Activated CD8-positive, alpha-beta memory T cell treated with anti-CD3 and anti-CD28 coated beads for 24 hours (primary cell): ENCODE results near the gene DNAJC4.
A peak's percentile ranks its signal among the peaks of the same experiment; 100 is the strongest.

Experiments
- DNase-seq: peaks from one replicate; pipeline ENCODE4 v3.0.0-alpha.2; 2020

The DNAJC4 gene

GRCh38 chr11:64261556-64262080 is 31.3 kb downstream of the DNAJC4 start:
- DNase-seq: no peak

DNA sequence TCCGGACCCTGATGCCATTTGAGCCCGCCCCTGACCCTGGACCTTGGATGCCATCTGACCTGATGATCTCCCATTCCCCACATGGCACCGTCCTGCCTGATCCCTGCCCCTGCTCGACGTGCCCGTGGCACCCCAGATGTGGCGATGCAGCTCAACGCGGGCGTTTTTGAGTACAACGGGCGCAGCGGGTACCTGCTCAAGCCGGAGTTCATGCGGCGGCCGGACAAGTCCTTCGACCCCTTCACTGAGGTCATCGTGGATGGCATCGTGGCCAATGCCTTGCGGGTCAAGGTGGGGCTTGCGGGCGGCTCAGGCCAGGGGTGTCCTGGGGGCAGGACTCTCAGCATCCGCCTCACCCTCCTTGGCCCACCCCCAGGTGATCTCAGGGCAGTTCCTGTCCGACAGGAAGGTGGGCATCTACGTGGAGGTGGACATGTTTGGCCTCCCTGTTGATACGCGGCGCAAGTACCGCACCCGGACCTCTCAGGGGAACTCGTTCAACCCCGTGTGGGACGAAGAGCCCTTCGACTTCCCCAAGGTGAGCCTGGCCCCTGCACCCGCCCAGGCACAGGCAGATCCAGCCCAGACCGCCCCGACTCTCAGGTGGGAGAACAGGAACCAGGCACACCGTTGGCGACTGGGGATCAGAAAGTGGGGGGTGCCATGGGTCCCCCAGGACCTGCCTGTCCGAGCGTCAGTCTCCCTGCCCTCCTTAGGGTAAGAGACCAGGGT is 32.1 kb downstream of the DNAJC4 start:
- no peak for DNase-seq

DNA sequence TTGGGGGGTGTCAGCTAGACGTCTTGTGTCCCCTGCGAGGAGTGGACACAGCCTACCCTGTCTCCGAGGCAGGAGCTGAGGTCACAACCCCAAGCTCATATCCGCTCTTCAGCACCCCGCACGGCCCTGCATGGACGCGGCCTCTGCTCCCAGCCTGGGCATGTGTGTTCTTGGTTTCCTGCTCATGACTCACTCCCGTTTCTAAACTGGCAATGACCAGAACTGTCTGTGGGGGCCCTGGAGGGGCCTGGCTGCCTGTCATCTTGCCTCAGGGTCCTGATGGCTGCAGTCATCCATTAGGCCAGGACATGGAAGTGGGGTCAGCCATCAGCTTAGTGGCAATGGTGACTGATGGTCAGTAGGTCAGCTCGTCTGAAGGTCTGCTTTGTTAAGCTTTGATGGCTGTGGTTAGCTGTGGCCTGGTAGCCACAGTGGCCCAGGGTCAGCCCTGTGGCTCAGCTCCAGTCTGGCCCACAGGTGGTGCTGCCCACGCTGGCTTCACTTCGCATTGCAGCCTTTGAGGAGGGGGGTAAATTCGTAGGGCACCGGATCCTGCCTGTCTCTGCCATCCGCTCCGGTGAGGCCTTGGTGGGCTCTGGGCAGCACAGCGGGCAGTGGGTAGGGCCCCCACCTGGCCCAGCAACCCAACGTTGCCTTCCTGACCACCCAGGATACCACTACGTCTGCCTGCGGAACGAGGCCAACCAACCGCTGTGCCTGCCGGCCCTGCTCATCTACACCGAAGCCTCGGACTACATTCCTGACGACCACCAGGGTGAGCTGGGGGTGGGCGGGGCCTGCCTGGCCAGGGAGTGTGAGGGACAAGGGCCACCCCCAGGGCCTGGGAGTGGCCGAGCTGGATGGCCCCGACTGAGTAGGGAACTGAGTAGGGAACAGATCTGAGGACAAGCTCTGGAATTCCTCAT is 32.9 kb downstream of the DNAJC4 start:
- no peak for DNase-seq

- DNase-seq: no peak
These were observed 33.6 kb downstream of the DNAJC4 start for GRCh38 chr11:64263947-64264317.

DNA sequence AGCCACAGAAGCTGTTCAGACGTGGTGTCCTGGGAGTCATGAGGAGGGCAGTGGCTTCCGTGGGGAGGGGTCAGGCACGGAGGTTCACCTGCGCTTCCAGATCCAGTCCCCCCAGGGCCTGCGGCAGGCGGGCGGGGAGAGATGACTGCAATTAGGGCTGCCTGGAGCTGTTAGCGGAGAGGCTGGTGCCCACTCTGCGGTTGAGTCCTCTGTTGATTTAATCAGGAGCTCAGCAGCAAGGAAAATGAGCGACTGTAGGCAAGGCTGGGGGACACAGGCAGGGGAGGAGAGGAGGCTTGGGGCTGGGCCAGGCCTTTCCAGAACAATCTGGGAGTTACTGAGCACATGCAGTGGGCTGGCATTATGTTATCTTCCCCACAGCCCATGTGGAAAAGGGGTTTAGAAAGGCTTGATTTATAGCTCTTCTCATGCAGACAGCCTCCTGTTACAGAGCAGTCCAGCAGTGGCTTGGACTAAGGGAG is 34.1 kb downstream of the DNAJC4 start:
- DNase-seq: no peak

- DNase-seq: no peak
These were observed 35.1 kb downstream of the DNAJC4 start for GRCh38 chr11:64265176-64266160.

- no peak for DNase-seq
These were observed 36.0 kb downstream of the DNAJC4 start for GRCh38 chr11:64266339-64266738.

GRCh38 chr11:64267207-64267945 is 37.0 kb downstream of the DNAJC4 start:
- DNase-seq: no peak

- no peak for DNase-seq
These were observed 37.9 kb downstream of the DNAJC4 start for GRCh38 chr11:64268025-64268892.

DNA sequence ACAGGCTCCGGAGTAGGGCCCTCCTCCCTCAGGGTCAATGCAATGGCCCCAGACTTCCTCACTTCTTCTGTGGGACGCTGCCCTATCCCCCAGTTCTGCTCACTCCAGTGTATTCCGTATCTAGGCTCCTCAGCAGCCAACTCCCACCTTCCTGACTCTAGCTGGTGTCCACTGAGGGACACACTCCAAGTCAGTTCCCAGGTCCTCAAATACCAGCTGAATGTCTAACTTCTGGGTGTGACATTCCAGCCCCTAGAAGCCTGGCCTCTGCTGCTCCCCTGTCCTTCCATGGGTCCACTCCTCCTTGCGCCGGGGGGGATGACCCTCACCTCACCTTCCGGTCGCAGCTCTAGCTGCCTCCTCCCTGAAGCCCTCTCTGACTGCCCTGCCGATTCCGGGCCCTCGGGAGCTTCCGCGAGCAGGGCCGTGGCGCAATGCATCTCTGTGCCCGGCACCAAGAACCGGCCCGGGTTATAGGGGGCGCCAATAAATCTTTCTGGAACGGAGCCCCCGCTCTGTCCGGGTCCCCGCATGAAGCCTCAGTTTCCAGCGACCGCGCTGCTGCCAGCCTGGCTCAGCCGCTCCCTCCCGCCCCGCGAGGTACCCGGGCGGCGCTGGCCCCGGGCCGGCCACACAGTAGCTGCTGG is 38.7 kb downstream of the DNAJC4 start:
- DNase-seq: no peak

DNA sequence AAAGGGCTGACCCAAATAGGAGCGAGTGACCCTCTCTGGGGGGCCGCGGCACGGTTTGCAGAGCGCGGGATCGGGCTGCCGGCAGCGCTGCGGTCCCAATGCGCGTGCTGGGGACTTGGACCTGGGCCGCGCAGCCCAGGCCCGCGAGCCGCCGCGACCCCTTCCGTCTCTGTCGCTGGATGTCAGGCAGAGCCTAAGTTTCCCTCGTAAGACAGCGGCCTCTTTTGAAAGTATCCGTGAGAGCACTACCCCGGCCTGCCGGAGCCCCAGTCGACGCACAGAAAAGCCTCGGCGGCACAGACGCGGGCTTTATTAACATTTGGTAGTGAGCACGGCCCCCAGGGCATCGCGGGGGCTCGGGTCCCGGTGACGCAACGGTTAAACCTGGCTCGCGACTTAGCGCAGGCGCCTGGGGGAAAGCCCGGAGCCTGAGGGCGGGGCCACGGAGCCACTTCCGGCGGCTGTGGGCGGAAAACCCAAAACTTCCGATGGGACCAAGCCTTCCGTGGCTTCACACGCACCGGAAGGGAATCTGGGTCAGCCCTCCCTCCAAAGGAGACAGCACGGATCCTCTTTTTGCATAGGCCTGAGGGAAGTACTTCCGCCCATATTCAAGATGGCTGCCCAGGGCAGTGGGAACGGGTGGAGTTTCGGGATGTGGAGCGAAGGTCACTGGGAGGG is 39.3 kb downstream of the DNAJC4 start:
- DNase-seq: peak; percentile 99

GRCh38 chr11:64275031-64275800 is 44.9 kb downstream of the DNAJC4 start:
- DNase-seq: no peak

GRCh38 chr11:64275841-64276240 is 45.5 kb downstream of the DNAJC4 start:
- DNase-seq: no peak

DNA sequence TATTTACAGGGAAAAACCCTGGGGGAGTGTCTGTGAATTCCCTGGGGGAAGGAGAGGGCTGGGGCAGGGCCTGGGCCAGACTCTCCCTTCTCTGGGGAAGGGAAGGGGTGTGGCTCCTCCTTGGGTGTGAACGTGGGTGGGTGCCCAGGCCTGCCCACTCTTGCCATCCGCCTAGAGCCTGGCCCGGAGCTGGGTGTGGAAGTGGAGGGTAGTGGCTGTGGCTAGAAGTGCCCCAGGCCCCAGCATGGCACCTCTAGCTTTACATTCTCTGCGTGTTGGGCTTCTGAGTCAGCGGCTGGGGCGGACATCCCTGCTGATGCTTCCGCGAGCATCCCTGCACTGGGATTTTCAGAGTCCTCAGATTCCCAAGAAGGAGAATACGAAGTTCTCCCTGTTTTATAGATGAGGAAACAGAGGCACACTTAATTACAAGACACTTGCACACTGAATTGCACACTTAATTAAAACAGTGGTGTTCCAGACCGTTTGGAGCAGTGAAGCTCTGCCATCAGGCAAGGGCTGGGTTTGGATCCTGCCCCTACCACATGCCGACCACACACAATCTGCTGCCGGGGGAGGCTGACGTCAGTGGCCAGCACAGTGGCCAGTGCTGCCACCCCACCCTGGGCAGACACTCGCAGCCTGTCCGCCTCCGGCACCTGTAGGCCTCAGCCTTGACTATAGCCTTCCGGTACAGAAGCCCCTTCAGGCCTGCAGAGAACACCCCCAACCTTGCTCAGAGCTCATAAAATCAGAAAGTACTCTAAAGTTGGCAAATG is 46.5 kb downstream of the DNAJC4 start:
- DNase-seq: no peak

DNA sequence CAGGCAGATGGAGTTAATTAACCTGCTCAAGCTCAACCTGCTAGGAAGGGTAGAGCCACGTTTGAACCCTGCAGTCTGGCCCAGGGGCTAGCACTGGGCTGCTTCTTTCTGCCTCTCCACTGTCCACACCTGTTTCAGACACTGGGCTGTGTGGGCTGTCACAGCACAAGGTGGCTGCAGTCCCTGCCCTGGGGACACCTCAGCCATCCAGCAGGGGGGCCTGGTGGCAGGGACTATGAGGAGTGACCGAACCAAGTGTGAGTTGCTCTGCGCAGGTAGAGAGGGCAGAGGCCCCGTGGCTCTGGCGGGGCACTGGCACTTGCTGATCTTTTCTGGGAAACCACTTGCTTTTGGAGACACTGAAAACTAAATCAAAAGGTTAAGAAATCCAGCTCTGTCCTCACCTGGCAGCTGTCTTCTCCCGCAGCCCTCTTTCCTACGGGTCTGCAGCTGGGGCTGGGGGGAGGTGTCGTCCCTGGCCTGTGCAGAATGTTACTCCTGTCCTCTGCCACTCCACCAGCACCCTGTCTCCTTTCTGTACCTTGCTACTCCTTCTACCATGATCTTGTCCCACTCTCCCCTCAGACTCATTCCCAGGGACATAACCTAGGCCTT is 48.3 kb downstream of the DNAJC4 start:
- no peak for DNase-seq

DNA sequence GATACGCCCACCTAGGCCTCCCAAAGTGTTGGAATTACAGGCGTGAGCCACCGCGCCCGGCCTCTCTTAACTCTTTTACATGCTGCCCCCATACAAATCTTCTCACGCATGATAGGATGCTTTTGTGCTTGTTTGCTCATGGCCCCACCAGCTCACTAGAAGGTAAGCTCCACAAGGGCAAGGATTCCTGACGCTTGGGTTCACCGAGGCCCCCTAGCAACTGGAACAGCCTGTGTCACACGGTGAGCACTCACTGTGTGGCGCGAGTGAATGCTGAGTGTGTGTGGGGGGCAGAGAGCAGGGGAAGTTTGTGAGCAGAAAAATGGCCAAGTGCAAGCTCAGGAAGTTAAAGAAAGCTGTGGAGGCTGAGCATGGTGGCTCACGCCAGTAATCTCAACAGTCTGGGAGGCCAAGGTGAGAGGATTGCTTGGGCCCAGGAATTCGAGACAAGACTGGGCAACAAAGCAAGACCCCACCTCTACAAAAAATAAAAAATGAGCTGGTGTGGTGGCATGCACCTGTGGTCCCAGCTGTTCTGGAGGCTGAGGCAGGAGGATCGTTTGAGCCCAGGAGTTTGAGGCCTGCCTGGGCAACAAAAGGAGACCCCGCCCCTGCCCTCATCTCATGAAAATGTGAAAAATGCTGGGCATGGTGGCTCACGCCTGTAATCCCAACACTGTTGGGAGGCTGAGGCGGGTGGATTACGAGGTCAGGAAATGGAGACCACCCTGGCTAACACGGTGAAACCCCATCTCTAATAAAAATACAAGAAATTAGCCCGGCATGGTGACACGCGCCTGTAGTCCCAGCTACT is 51.8 kb downstream of the DNAJC4 start:
- no peak for DNase-seq

GRCh38 chr11:64283092-64283491 is 52.7 kb downstream of the DNAJC4 start:
- no peak for DNase-seq
